ENCODE measurements around the gene BSDC1. TPM values are rescaled to one million over a fixed set of nuclear protein-coding genes. Genes with fewer than 3 reads are reported as not detected.
A peak's percentile ranks its signal among the peaks of the same experiment; 100 is the strongest.
"Not testable (repeated sequence)": the region's sequence is repeated elsewhere in the genome, so short reads cannot be mapped to it uniquely, and the experiment has no call there.

BSDC1 gene
- total RNA-seq, result 39.5 TPM

GRCh38 chr1:32394141-32394889 is at the start of gene BSDC1:
Gene BSDC1 (minus strand): TSS chr1:32394441. CDS start chr1:32394414, 27 bp downstream.
- peak; percentile 99 for ATAC-seq

- ATAC-seq, result not testable (repeated sequence)
These were observed 47.2 kb upstream of the BSDC1 start for GRCh38 chr1:32441467-32441866.

GRCh38 chr1:32438777-32439176 is 44.5 kb upstream of the BSDC1 start:
- not testable (repeated sequence) for ATAC-seq

- no peak for ATAC-seq
These were observed 43.9 kb upstream of the BSDC1 start for GRCh38 chr1:32438136-32438535.

- no peak for ATAC-seq
These were observed 37.6 kb upstream of the BSDC1 start for GRCh38 chr1:32431736-32432400.

- ATAC-seq, result no peak
These were observed 33.2 kb upstream of the BSDC1 start for GRCh38 chr1:32427264-32427963.

GRCh38 chr1:32426489-32427255 is 32.4 kb upstream of the BSDC1 start:
- peak; percentile 42 for ATAC-seq

- ATAC-seq, result no peak
These were observed 27.5 kb upstream of the BSDC1 start for GRCh38 chr1:32421775-32422174.

GRCh38 chr1:32414186-32414886 is 20.1 kb upstream of the BSDC1 start:
- ATAC-seq, result no peak

GRCh38 chr1:32413507-32414185 is 19.4 kb upstream of the BSDC1 start:
- ATAC-seq, result peak; percentile 84

- ATAC-seq, result no peak
These were observed 17.0 kb upstream of the BSDC1 start for GRCh38 chr1:32411261-32411660.

GRCh38 chr1:32406629-32407111 is 12.4 kb upstream of the BSDC1 start:
- no peak for ATAC-seq

GRCh38 chr1:32405672-32406467 is 11.6 kb upstream of the BSDC1 start:
- no peak for ATAC-seq

GRCh38 chr1:32404946-32405345 is 10.7 kb upstream of the BSDC1 start:
- no peak for ATAC-seq

GRCh38 chr1:32400876-32401631 is 6.8 kb upstream of the BSDC1 start:
- ATAC-seq, result peak; percentile 93

GRCh38 chr1:32399843-32400242 is 5.6 kb upstream of the BSDC1 start:
- ATAC-seq, result no peak

- no peak for ATAC-seq
These were observed 4.2 kb upstream of the BSDC1 start for GRCh38 chr1:32398401-32398800.

- ATAC-seq, result not testable (repeated sequence)
These were observed 2.3 kb upstream of the BSDC1 start for GRCh38 chr1:32396524-32396923.

- no peak for ATAC-seq
These were observed 720 bp upstream of the BSDC1 start for GRCh38 chr1:32394890-32395432.

- ATAC-seq, result peak; percentile 50
These were observed 455 bp downstream of the BSDC1 start for GRCh38 chr1:32393832-32394140.

Measured in esophagus mucosa (tissue), 1 donor.